Endodermal cell (in vitro differentiated cells): Measurements from ENCODE around the gene OCA2. TPM values are rescaled to one million over a fixed set of nuclear protein-coding genes. Genes with fewer than 3 reads are reported as not detected.

Experiments
- DNase-seq: peaks from one replicate; pipeline ENCODE4 v3.0.0-alpha.2; 2017
- H3K27ac ChIP-seq: 2 replicates; pipeline ENCODE4 v1.5.1; 2013; ENCODE audit warnings: mild to moderate bottlenecking, low read depth, low read length, moderate library complexity
- H3K27me3 ChIP-seq: 2 replicates; pipeline ENCODE4 v1.6.1; 2013; ENCODE audit warnings: mild to moderate bottlenecking, low read length, moderate library complexity; ENCODE audit not compliant: insufficient read depth, control insufficient read depth, poor library complexity, severe bottlenecking
- H3K36me3 ChIP-seq: 2 replicates; pipeline ENCODE4 v1.7.0; 2013; ENCODE audit warnings: mild to moderate bottlenecking, low read length, moderate library complexity; ENCODE audit not compliant: control insufficient read depth, insufficient read depth
- H3K4me1 ChIP-seq: one replicate; pipeline ENCODE4 v1.7.0; 2013; ENCODE audit warnings: low read length; ENCODE audit not compliant: control insufficient read depth, insufficient read depth
- H3K4me3 ChIP-seq: 2 replicates; pipeline ENCODE4 v1.5.1; 2013; ENCODE audit warnings: mild to moderate bottlenecking, low read length, moderate library complexity
- H3K9ac ChIP-seq: 2 replicates; pipeline ENCODE4 v1.6.1; 2013; ENCODE audit warnings: mild to moderate bottlenecking, low read length, moderate library complexity; ENCODE audit not compliant: poor library complexity, severe bottlenecking; ENCODE audit errors: extremely low read depth
- H3K9me3 ChIP-seq: 2 replicates; pipeline ENCODE4 v1.6.1; 2013; ENCODE audit warnings: mild to moderate bottlenecking, low read length, moderate library complexity; ENCODE audit not compliant: control insufficient read depth
- H3K27ac Mint-ChIP-seq: 2 replicates; pipeline ENCODE4 v1.8.0; 2020; ENCODE audit warnings: mixed read lengths
- H3K27me3 Mint-ChIP-seq: 2 replicates; pipeline ENCODE4 v1.8.0; 2021; ENCODE audit warnings: mild to moderate bottlenecking, mixed read lengths; ENCODE audit not compliant: insufficient read depth
- H3K36me3 Mint-ChIP-seq: 2 replicates; pipeline ENCODE4 v1.8.0; 2020; ENCODE audit warnings: low read depth, mixed read lengths
- H3K4me1 Mint-ChIP-seq: 2 replicates; pipeline ENCODE4 v1.8.0; 2020; ENCODE audit warnings: mixed read lengths
- H3K4me3 Mint-ChIP-seq: 2 replicates; pipeline ENCODE4 v1.8.0; 2020; ENCODE audit warnings: mild to moderate bottlenecking, moderate library complexity, mixed read lengths
- H3K9me3 Mint-ChIP-seq: 2 replicates; pipeline ENCODE4 v1.8.0; 2020; ENCODE audit warnings: mild to moderate bottlenecking, mixed read lengths
- WGBS, 2 experiments: methylation state at CpG; one replicate each; pipeline versions ENCODE4 v1.1.5 to v1.1.7; 2013; ENCODE audit warnings: missing lambda C conversion rate in 2 of 2, mixed read lengths in 1 of 2; ENCODE audit not compliant: insufficient coverage in 1 of 2, insufficient read length in 1 of 2; 5-methylcytosine and 5-hydroxymethylcytosine counted together
- total RNA-seq, 2 donors: library from RNA; stranded (reverse); fragmentation: NEBNext Ultra II Directional in 1 of 2; extraction: Animal tissue kit (Norgen Biotek cat#: 25700) in 1 of 2; gene quantifications; 2 replicates in 1 of 2; 3 replicates in 1 of 2; pipeline ENCODE4 v1.2.1, GENCODE V29; 2021
- TF ChIP-seq, protein P1 (sequence below): fragments of 200-600 bp; sonication (generic); conservative IDR thresholded peaks from 2 replicates; pipeline ENCODE4 v1.5.0; 2021; ENCODE audit warnings: antibody characterized with exemption, mild to moderate bottlenecking

Gene OCA2
- total RNA-seq, 2 donors from 2014 or later: 0.29 to 0.84 TPM

- H3K27ac ChIP-seq: no peak overlapping the region
- TF ChIP-seq, protein P1, sequence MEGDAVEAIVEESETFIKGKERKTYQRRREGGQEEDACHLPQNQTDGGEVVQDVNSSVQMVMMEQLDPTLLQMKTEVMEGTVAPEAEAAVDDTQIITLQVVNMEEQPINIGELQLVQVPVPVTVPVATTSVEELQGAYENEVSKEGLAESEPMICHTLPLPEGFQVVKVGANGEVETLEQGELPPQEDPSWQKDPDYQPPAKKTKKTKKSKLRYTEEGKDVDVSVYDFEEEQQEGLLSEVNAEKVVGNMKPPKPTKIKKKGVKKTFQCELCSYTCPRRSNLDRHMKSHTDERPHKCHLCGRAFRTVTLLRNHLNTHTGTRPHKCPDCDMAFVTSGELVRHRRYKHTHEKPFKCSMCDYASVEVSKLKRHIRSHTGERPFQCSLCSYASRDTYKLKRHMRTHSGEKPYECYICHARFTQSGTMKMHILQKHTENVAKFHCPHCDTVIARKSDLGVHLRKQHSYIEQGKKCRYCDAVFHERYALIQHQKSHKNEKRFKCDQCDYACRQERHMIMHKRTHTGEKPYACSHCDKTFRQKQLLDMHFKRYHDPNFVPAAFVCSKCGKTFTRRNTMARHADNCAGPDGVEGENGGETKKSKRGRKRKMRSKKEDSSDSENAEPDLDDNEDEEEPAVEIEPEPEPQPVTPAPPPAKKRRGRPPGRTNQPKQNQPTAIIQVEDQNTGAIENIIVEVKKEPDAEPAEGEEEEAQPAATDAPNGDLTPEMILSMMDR: no peak
- WGBS, 2 experiments: 88 to 91% methylated on average over 3 to 6 of the region's 6 CpGs
- H3K27me3 ChIP-seq: no peaks in the 10 kb centered on the region
- H3K36me3 ChIP-seq: no peaks in the 10 kb centered on the region
- no peaks in the 10 kb centered on the region for H3K4me1 Mint-ChIP-seq
- H3K9me3 Mint-ChIP-seq: peaks cover 5% of the 10 kb centered on the region
- H3K9me3 ChIP-seq: no peaks in the 10 kb centered on the region
- H3K27me3 Mint-ChIP-seq: no peaks in the 10 kb centered on the region
- no peak overlapping the region for H3K4me3 Mint-ChIP-seq
- H3K36me3 Mint-ChIP-seq: no peaks in the 10 kb centered on the region
- no peaks in the 10 kb centered on the region for H3K4me1 ChIP-seq
- no peak overlapping the region for H3K4me3 ChIP-seq
- H3K27ac Mint-ChIP-seq: no peak overlapping the region
- H3K9ac ChIP-seq: no peak overlapping the region
- no peak for DNase-seq
Observed at GRCh38 chr15:27965546-27965945, 133.6 kb downstream of the OCA2 start.

DNA sequence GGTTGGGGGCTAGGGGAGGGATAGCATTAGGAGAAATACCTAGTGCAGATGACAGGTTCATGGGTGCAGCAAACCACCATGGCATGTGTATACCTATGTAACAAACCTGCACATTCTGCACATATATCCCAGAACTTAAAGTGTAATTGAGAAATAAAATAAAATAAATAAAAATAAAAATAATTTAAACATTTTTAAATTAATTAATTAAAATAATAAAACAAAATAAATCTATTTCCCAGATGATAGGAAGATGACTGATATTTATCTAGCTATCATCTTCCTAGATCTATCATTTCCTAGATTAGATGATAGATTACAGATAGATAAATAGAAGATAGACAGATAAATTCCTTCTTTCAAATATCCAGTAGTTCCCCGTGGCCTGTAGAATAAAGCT, 137.3 kb downstream of the OCA2 start:
- H3K4me1 ChIP-seq: no peaks in the 10 kb centered on the region
- Mint-ChIP-seq H3K4me3 (no peak overlapping the region), H3K4me1 (no peaks in the 10 kb centered on the region), H3K27ac (no peak overlapping the region), H3K27me3 (no peaks in the 10 kb centered on the region), H3K9me3 (no peaks in the 10 kb centered on the region), H3K36me3 (no peaks in the 10 kb centered on the region)
- no peak overlapping the region for H3K9ac ChIP-seq
- H3K4me3 ChIP-seq: no peak overlapping the region
- H3K36me3 ChIP-seq: no peaks in the 10 kb centered on the region
- 87 to 100% methylated on average over 1 of the region's 1 CpG for WGBS, 2 experiments
- DNase-seq: no peak
- TF ChIP-seq, protein P1: no peak
- no peaks in the 10 kb centered on the region for H3K9me3 ChIP-seq
- H3K27ac ChIP-seq: no peak overlapping the region
- no peaks in the 10 kb centered on the region for H3K27me3 ChIP-seq

GRCh38 chr15:27958911-27959578, 140.1 kb downstream of the OCA2 start:
- TF ChIP-seq, protein P1: no peak
- no peak overlapping the region for H3K27ac ChIP-seq
- no peaks in the 10 kb centered on the region for H3K36me3 Mint-ChIP-seq
- H3K27me3 Mint-ChIP-seq: no peaks in the 10 kb centered on the region
- no peaks in the 10 kb centered on the region for H3K4me1 ChIP-seq
- no peak overlapping the region for H3K4me3 ChIP-seq
- H3K4me1 Mint-ChIP-seq: no peaks in the 10 kb centered on the region
- H3K36me3 ChIP-seq: no peaks in the 10 kb centered on the region
- H3K9me3 Mint-ChIP-seq: no peaks in the 10 kb centered on the region
- no peak overlapping the region for H3K4me3 Mint-ChIP-seq
- no peaks in the 10 kb centered on the region for H3K27me3 ChIP-seq
- no peak overlapping the region for H3K27ac Mint-ChIP-seq
- WGBS, 2 experiments: 80 to 89% methylated on average over 5 to 10 of the region's 10 CpGs
- H3K9ac ChIP-seq: no peak overlapping the region
- no peak for DNase-seq
- H3K9me3 ChIP-seq: no peaks in the 10 kb centered on the region
